ENCODE data around the gene DAPK1.

DNA sequence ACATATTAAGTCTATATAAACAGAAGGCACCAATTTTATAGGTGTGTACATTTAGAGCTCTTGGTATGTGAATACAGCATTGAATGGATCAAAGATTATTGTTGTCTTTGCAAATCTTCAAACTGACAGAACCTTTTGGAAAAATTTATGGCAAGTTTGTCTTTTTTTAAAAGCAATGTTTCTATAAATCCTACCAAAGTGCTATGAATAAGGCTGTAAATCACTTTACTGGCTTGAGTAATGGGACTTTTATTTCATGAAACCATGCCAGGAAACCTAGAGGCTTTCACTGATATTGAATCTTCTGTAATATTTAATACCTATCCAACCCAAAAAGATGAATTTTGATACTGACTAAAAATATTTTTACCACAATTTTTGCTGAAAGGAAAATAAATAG lies 7.4 kb upstream of the DAPK1 start:
- TF ChIP-seq POLR2A (IDR thresholded peaks at IDR 0.05; ENCODE audit: low read length) (no peak), RAD21 (conservative IDR thresholded peaks at IDR 0.05 in 1 of 2, IDR thresholded peaks at IDR 0.05 in 1 of 2) (no peak), CHD4 (IDR thresholded peaks at IDR 0.05; ENCODE audit: borderline replicate concordance) (no peak), EP300 (IDR thresholded peaks at IDR 0.05) (no peak), MYC (IDR thresholded peaks at IDR 0.05; ENCODE audit: borderline replicate concordance, low read length) (no peak), RCOR1 (IDR thresholded peaks at IDR 0.05; ENCODE audit: low read depth, low read length) (no peak), CTCF (IDR thresholded peaks at IDR 0.05) (no peak), CEBPB (IDR thresholded peaks at IDR 0.05) (no peak), CBX8 (IDR thresholded peaks at IDR 0.05) (no peak)
- TF ChIP-seq, protein P1, sequence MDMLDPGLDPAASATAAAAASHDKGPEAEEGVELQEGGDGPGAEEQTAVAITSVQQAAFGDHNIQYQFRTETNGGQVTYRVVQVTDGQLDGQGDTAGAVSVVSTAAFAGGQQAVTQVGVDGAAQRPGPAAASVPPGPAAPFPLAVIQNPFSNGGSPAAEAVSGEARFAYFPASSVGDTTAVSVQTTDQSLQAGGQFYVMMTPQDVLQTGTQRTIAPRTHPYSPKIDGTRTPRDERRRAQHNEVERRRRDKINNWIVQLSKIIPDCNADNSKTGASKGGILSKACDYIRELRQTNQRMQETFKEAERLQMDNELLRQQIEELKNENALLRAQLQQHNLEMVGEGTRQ (IDR thresholded peaks at IDR 0.05): no peak

Data from A549 (cell line).